ENCODE data around the gene DIDO1. TPM values are rescaled to one million over a fixed set of nuclear protein-coding genes. Genes with fewer than 3 reads are reported as not detected.

Gene DIDO1
- total and polyA plus RNA-seq, 2 of the 13 experiments (the other 11 are each of a cell fraction or from before 2014, with no cell fraction given): 75.0 to 75.1 TPM

DNA sequence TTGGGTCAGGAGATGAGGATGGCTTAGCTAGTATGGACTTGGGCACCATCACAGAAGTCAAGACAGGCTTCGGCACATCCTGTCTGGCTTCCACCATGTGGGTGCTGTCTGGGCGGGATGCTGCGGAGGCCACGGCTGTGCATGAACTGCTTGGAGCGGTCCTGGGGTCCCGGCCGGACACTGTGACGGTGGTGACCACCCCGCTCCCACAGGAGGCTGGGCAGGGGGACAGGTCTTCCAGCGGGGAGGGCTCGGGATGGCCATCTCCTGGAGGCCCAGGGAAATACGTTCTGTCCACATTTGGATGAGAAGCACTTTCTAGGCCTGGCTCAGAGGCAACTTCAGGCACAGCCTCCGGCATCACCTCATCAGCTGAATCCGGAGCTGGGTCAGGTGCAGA is 32.6 kb downstream of the DIDO1 start (continued):
- TF ChIP-seq, protein P1, sequence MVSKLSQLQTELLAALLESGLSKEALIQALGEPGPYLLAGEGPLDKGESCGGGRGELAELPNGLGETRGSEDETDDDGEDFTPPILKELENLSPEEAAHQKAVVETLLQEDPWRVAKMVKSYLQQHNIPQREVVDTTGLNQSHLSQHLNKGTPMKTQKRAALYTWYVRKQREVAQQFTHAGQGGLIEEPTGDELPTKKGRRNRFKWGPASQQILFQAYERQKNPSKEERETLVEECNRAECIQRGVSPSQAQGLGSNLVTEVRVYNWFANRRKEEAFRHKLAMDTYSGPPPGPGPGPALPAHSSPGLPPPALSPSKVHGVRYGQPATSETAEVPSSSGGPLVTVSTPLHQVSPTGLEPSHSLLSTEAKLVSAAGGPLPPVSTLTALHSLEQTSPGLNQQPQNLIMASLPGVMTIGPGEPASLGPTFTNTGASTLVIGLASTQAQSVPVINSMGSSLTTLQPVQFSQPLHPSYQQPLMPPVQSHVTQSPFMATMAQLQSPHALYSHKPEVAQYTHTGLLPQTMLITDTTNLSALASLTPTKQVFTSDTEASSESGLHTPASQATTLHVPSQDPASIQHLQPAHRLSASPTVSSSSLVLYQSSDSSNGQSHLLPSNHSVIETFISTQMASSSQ (IDR thresholded peaks at IDR 0.05; ENCODE audit: low read depth): no peak
- TF ChIP-seq, protein P1 (CRISPR knock-in tag; IDR thresholded peaks at IDR 0.05; ENCODE audit: borderline replicate concordance): no peak
- TF ChIP-seq ZNF83 (CRISPR knock-in tag; IDR thresholded peaks at IDR 0.05; ENCODE audit: borderline replicate concordance): no peak
- TF ChIP-seq, protein P2, sequence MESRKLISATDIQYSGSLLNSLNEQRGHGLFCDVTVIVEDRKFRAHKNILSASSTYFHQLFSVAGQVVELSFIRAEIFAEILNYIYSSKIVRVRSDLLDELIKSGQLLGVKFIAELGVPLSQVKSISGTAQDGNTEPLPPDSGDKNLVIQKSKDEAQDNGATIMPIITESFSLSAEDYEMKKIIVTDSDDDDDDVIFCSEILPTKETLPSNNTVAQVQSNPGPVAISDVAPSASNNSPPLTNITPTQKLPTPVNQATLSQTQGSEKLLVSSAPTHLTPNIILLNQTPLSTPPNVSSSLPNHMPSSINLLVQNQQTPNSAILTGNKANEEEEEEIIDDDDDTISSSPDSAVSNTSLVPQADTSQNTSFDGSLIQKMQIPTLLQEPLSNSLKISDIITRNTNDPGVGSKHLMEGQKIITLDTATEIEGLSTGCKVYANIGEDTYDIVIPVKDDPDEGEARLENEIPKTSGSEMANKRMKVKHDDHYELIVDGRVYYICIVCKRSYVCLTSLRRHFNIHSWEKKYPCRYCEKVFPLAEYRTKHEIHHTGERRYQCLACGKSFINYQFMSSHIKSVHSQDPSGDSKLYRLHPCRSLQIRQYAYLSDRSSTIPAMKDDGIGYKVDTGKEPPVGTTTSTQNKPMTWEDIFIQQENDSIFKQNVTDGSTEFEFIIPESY (CRISPR knock-in tag; IDR thresholded peaks at IDR 0.05): peak; percentile 30; the same call in 1 of the 2 replicates
- TF ChIP-seq ZNF354B (CRISPR knock-in tag; IDR thresholded peaks at IDR 0.05): no peak
- 0 out of 2 replicates have a peak, but pooled peaks have one; percentile 5 for TF ChIP-seq PHF8 (CRISPR knock-in tag; IDR thresholded peaks at IDR 0.05)
- TF ChIP-seq ZNF367 (CRISPR knock-in tag; IDR thresholded peaks at IDR 0.05; ENCODE audit: borderline replicate concordance): no peak
- TF ChIP-seq TBP (CRISPR knock-in tag; IDR thresholded peaks at IDR 0.05): no peak
- no peak for TF ChIP-seq MTF1 (CRISPR knock-in tag; IDR thresholded peaks at IDR 0.05)
- no peak for TF ChIP-seq SMAD9 (CRISPR knock-in tag; IDR thresholded peaks at IDR 0.05)
- TF ChIP-seq, protein P3, sequence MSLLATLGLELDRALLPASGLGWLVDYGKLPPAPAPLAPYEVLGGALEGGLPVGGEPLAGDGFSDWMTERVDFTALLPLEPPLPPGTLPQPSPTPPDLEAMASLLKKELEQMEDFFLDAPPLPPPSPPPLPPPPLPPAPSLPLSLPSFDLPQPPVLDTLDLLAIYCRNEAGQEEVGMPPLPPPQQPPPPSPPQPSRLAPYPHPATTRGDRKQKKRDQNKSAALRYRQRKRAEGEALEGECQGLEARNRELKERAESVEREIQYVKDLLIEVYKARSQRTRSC (CRISPR knock-in tag; IDR thresholded peaks at IDR 0.05; ENCODE audit: low read depth): no peak
- TF ChIP-seq JARID2 (CRISPR knock-in tag; IDR thresholded peaks at IDR 0.05; ENCODE audit: insufficient replicate concordance): no peak
- TF ChIP-seq, protein P4, sequence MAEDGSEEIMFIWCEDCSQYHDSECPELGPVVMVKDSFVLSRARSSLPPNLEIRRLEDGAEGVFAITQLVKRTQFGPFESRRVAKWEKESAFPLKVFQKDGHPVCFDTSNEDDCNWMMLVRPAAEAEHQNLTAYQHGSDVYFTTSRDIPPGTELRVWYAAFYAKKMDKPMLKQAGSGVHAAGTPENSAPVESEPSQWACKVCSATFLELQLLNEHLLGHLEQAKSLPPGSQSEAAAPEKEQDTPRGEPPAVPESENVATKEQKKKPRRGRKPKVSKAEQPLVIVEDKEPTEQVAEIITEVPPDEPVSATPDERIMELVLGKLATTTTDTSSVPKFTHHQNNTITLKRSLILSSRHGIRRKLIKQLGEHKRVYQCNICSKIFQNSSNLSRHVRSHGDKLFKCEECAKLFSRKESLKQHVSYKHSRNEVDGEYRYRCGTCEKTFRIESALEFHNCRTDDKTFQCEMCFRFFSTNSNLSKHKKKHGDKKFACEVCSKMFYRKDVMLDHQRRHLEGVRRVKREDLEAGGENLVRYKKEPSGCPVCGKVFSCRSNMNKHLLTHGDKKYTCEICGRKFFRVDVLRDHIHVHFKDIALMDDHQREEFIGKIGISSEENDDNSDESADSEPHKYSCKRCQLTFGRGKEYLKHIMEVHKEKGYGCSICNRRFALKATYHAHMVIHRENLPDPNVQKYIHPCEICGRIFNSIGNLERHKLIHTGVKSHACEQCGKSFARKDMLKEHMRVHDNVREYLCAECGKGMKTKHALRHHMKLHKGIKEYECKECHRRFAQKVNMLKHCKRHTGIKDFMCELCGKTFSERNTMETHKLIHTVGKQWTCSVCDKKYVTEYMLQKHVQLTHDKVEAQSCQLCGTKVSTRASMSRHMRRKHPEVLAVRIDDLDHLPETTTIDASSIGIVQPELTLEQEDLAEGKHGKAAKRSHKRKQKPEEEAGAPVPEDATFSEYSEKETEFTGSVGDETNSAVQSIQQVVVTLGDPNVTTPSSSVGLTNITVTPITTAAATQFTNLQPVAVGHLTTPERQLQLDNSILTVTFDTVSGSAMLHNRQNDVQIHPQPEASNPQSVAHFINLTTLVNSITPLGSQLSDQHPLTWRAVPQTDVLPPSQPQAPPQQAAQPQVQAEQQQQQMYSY (CRISPR knock-in tag; IDR thresholded peaks at IDR 0.05): no peak
- TF ChIP-seq, protein P5, sequence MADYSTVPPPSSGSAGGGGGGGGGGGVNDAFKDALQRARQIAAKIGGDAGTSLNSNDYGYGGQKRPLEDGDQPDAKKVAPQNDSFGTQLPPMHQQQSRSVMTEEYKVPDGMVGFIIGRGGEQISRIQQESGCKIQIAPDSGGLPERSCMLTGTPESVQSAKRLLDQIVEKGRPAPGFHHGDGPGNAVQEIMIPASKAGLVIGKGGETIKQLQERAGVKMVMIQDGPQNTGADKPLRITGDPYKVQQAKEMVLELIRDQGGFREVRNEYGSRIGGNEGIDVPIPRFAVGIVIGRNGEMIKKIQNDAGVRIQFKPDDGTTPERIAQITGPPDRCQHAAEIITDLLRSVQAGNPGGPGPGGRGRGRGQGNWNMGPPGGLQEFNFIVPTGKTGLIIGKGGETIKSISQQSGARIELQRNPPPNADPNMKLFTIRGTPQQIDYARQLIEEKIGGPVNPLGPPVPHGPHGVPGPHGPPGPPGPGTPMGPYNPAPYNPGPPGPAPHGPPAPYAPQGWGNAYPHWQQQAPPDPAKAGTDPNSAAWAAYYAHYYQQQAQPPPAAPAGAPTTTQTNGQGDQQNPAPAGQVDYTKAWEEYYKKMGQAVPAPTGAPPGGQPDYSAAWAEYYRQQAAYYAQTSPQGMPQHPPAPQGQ (CRISPR knock-in tag; IDR thresholded peaks at IDR 0.05; ENCODE audit: borderline replicate concordance): no peak
- no peak for TF ChIP-seq CBX5 (CRISPR knock-in tag; IDR thresholded peaks at IDR 0.05; ENCODE audit: borderline replicate concordance)
- no peak for TF ChIP-seq ZNF781 (CRISPR knock-in tag; IDR thresholded peaks at IDR 0.05; ENCODE audit: borderline replicate concordance, not compliant biosample characterization)
- no peak for TF ChIP-seq CAMTA2 (CRISPR knock-in tag; IDR thresholded peaks at IDR 0.05; ENCODE audit: borderline replicate concordance)

Data from HepG2 (cell line).